Lower leg skin (tissue), 3 donors: Measurements from ENCODE around the gene TMC3.

ENCODE experiments used
- CTCF ChIP-seq, 3 donors: fragments of 450-650 bp; IDR thresholded peaks; one replicate each; pipeline ENCODE4 v1.5.1; 2016; ENCODE audit warnings: antibody characterized with exemption in 3 of 3, mild to moderate bottlenecking in 3 of 3, moderate library complexity in 2 of 3
- POLR2A ChIP-seq, 2 donors: fragments of 450-650 bp; IDR thresholded peaks; one replicate each; pipeline ENCODE4 v1.6.1; 2016 to 2017; ENCODE audit warnings: antibody characterized with exemption in 2 of 2, mild to moderate bottlenecking in 1 of 2, moderate library complexity in 1 of 2

GRCh38 chr15:81363276-81363675 lies 10.7 kb downstream of the TMC3 start:
- TF ChIP-seq CTCF (IDR thresholded peaks at IDR 0.05) (no peak), POLR2A (IDR thresholded peaks at IDR 0.05) (no peak)
